ENCODE results near the gene ATXN2L. TPM values are rescaled to one million over a fixed set of nuclear protein-coding genes. Genes with fewer than 3 reads are reported as not detected.

The ATXN2L gene
- total RNA-seq, 1 experiment from 2014 or later, result 309 TPM

DNA sequence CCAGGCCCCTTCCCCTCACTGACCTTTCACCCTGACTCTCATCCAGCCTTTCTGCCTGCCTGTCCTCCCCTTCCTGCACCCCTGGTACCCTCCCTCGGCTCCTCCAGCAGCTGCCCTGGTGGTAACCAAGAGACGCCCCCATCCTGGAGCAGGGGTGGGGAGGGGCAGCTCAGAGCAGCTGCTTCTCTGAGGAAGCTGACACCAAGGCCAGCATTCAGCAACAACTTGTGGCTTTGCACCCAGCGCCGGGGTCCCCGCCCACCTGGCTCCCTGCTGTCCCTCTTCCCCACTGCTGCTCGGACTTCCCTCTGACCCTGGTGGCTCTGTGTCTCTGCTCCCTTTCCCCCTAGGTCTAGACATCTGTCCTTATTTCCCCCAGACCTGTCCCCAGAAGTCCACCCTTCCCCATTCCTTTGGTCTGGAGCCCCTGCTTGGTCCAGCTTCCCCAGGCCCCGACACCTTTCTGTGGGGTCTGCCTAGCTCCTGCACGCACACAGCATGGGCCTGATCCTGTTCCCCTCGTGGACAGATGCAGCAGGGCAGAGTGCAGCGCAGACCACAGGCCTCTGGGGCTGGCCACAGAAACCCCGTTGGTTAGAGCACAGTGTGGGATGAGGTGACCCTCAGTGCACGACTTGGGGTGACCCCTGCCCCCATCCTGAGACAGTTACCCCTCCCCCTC, 54.3 kb downstream of the ATXN2L start:
- Histone ChIP-seq H3K14ac (ENCODE audit: insufficient read depth, low read length) (no peak overlapping the region), H2BK5ac (ENCODE audit: insufficient read length, low read length) (no peak overlapping the region), H3K9ac (ENCODE audit: extremely low read depth, insufficient read length, low read length) (no peak overlapping the region), H2BK15ac (ENCODE audit: low read depth, low read length) (no peak overlapping the region), H4K8ac (replicated peaks; ENCODE audit: insufficient read length, low read depth, low read length) (no peak overlapping the region), H3T11ph (ENCODE audit: low read length) (no peak overlapping the region), H3K18ac (ENCODE audit: insufficient read length, low read depth, low read length) (no peak overlapping the region), H3K23ac (ENCODE audit: insufficient read length, low read depth, low read length) (no peak overlapping the region), H2BK120ac (ENCODE audit: low read depth, low read length, poor library complexity, severe bottlenecking) (no peak overlapping the region), H2BK12ac (ENCODE audit: insufficient read length, low read depth, low read length) (no peak overlapping the region), H3K4me2 (ENCODE audit: insufficient read depth, insufficient read length, low read length) (no peak overlapping the region), H2AFZ (ENCODE audit: low read length) (no peak overlapping the region), H2AK5ac (ENCODE audit: insufficient read length, low read length) (no peak overlapping the region), H4K20me1 (ENCODE audit: control insufficient read depth, insufficient read depth, insufficient read length) (peaks cover 5% of the 10 kb centered on the region), H3K56ac (ENCODE audit: insufficient read length, low read depth, low read length) (no peak overlapping the region), H3K4me1 (ENCODE audit: insufficient read depth, low read length) (peaks cover 1% of the 10 kb centered on the region; the same call in 1 of the 2 replicates), H4K5ac (ENCODE audit: insufficient read length, low read depth, low read length) (no peak overlapping the region), H3K79me1 (ENCODE audit: insufficient read depth, low read depth, low read length, poor library complexity, severe bottlenecking) (no peaks in the 10 kb centered on the region), H2BK20ac (ENCODE audit: low read depth, low read length, poor library complexity, severe bottlenecking) (no peak overlapping the region), H3K27me3 (ENCODE audit: insufficient read depth, low read length) (peaks cover 6% of the 10 kb centered on the region; the same call in 1 of the 2 replicates), H4K91ac (ENCODE audit: insufficient read length, low read depth, low read length) (no peak overlapping the region), H3K4ac (ENCODE audit: low read depth, low read length) (no peak overlapping the region), H3K27ac (ENCODE audit: insufficient read length, low read depth, low read length) (no peak overlapping the region), H3K9me3 (ENCODE audit: control insufficient read depth, low read depth, low read length) (no peaks in the 10 kb centered on the region), H3K79me2 (ENCODE audit: insufficient read depth, low read length) (no peaks in the 10 kb centered on the region), H3K23me2 (ENCODE audit: insufficient read length, low read depth, low read length, poor library complexity, severe bottlenecking) (peaks cover 11% of the 10 kb centered on the region)
- H3K27me3 Mint-ChIP-seq (ENCODE audit: low read depth), result peaks cover 17% of the 10 kb centered on the region
- H3K4me3 Mint-ChIP-seq, result no peak overlapping the region
- peaks cover 26 to 51% of the 10 kb centered on the region in 2 experiments for H3K4me1 Mint-ChIP-seq
- peak overlapping the region; percentile 53 to 84 (median 83); a peak in 5 of 7 replicates for H3K27ac Mint-ChIP-seq
- DNase-seq, result no peak
- WGBS (ENCODE audit: extremely low coverage, insufficient read length, low lambda C conversion rate), result no CpG with 5 or more reads among the region's 12 CpGs
- H3K9me3 Mint-ChIP-seq, result no peaks in the 10 kb centered on the region; a peak in 2 of 5 replicates
- peaks cover 4 to 27% (median 15%) of the 10 kb centered on the region in 3 experiments for H3K36me3 Mint-ChIP-seq (ENCODE audit: insufficient read depth in 1 of 3, low read depth in 3 of 3)
- no peak for TF ChIP-seq CTCF (conservative IDR thresholded peaks at IDR 0.05)

Measured in H9 (cell line).